Umbilical cord (tissue), 2 donors: ENCODE measurements around the gene GAN. TPM values are rescaled to one million over a fixed set of nuclear protein-coding genes. Genes with fewer than 3 reads are reported as not detected.
"Not testable (repeated sequence)": the region's sequence is repeated elsewhere in the genome, so short reads cannot be mapped to it uniquely, and the experiment has no call there.

Experiments
- DNase-seq: peaks from one replicate; pipeline ENCODE4 v3.0.0-alpha.2; 2015; ENCODE audit warnings: low spot score
- total RNA-seq: library from RNA; depleted of rRNA; stranded (reverse); fragments of >200 nt; gene quantifications from one replicate; pipeline ENCODE4 v1.2.3, GENCODE V29; 2014; ENCODE audit warnings: low replicate concordance; ENCODE audit not compliant: insufficient read depth

The GAN gene
- total RNA-seq, 1 donor from 2014 or later: 14.2 TPM

GRCh38 chr16:81397879-81398520 is 83.2 kb downstream of the GAN start:
- DNase-seq: no peak

GRCh38 chr16:81399909-81400308 is 85.1 kb downstream of the GAN start:
- no peak for DNase-seq

- peak; percentile 11 for DNase-seq
These were observed 86.5 kb downstream of the GAN start for GRCh38 chr16:81401035-81401950.

- DNase-seq: no peak
These were observed 88.4 kb downstream of the GAN start for GRCh38 chr16:81403208-81403600.

GRCh38 chr16:81403601-81404391 is 89.0 kb downstream of the GAN start:
- peak; percentile 76 for DNase-seq

GRCh38 chr16:81405002-81405401 is 90.2 kb downstream of the GAN start:
- not testable (repeated sequence) for DNase-seq

GRCh38 chr16:81405702-81406113 is 90.9 kb downstream of the GAN start:
- peak; percentile 11 for DNase-seq

GRCh38 chr16:81408409-81408950 is 93.7 kb downstream of the GAN start:
- no peak for DNase-seq

- no peak for DNase-seq
These were observed 94.3 kb downstream of the GAN start for GRCh38 chr16:81409016-81409556.

- DNase-seq: peak; percentile 24
These were observed 96.0 kb downstream of the GAN start for GRCh38 chr16:81410643-81411293.

- no peak for DNase-seq
These were observed 98.7 kb downstream of the GAN start for GRCh38 chr16:81413245-81413990.

GRCh38 chr16:81415751-81416150 is 101.0 kb downstream of the GAN start:
- no peak for DNase-seq

- DNase-seq: no peak
These were observed 102.0 kb downstream of the GAN start for GRCh38 chr16:81416749-81417148.

- DNase-seq: no peak
These were observed 102.4 kb downstream of the GAN start for GRCh38 chr16:81417210-81417609.

- DNase-seq: no peak
These were observed 105.0 kb downstream of the GAN start for GRCh38 chr16:81419806-81420205.

GRCh38 chr16:81421126-81421525 is 106.4 kb downstream of the GAN start:
- no peak for DNase-seq

- DNase-seq: no peak
These were observed 106.8 kb downstream of the GAN start for GRCh38 chr16:81421536-81421935.

- DNase-seq: not testable (repeated sequence)
These were observed 107.4 kb downstream of the GAN start for GRCh38 chr16:81422153-81422552.

GRCh38 chr16:81424771-81425170 is 110.0 kb downstream of the GAN start:
- no peak for DNase-seq

GRCh38 chr16:81427219-81427618 is 112.5 kb downstream of the GAN start:
- no peak for DNase-seq
